Liver (tissue), 9 donors: ENCODE results near the gene ZNF860. TPM values are rescaled to one million over a fixed set of nuclear protein-coding genes. Genes with fewer than 3 reads are reported as not detected.

ENCODE experiments used
- DNase-seq: peaks from one replicate; pipeline ENCODE4 v3.0.0-alpha.2; 2017; ENCODE audit warnings: low spot score
- H3K27ac ChIP-seq, 2 donors: one replicate each; pipeline ENCODE4 v1.7.0; 2013; ENCODE audit warnings: inconsistent platforms in 2 of 2, low read length in 2 of 2, control low read depth in 1 of 2, low read depth in 1 of 2, mild to moderate bottlenecking in 1 of 2
- H3K27me3 ChIP-seq, 4 donors: one replicate each; pipeline versions ENCODE4 v1.6.1 to v1.7.0; 2013; ENCODE audit warnings: low read length in 3 of 4, inconsistent platforms in 1 of 4, mild to moderate bottlenecking in 1 of 4, moderate library complexity in 1 of 4; ENCODE audit not compliant: control insufficient read depth in 4 of 4, insufficient read depth in 4 of 4
- H3K36me3 ChIP-seq, 4 donors: one replicate each; pipeline versions ENCODE4 v1.6.1 to v1.7.0; 2013; ENCODE audit warnings: low read length in 3 of 4, mild to moderate bottlenecking in 3 of 4, low read depth in 1 of 4, moderate library complexity in 1 of 4; ENCODE audit not compliant: control insufficient read depth in 4 of 4, insufficient read depth in 3 of 4
- H3K4me1 ChIP-seq, 4 donors: one replicate each; pipeline versions ENCODE4 v1.6.1 to v1.7.0; 2013; ENCODE audit warnings: low read length in 3 of 4, mild to moderate bottlenecking in 3 of 4, moderate library complexity in 1 of 4; ENCODE audit not compliant: control insufficient read depth in 4 of 4, insufficient read depth in 4 of 4
- H3K4me3 ChIP-seq, 3 donors: one replicate each; pipeline versions ENCODE4 v1.6.1 to v1.7.0; 2013; ENCODE audit warnings: low read length in 3 of 3, control low read depth in 1 of 3, low read depth in 1 of 3, mild to moderate bottlenecking in 1 of 3
- H3K9ac ChIP-seq, 2 donors: one replicate each; pipeline ENCODE4 v1.7.0; 2013; ENCODE audit warnings: low read length in 2 of 2, mild to moderate bottlenecking in 2 of 2, moderate library complexity in 2 of 2, control low read depth in 1 of 2, low read depth in 1 of 2
- H3K9me3 ChIP-seq, 4 donors: one replicate each; pipeline versions ENCODE4 v1.6.1 to v1.7.0; 2013; ENCODE audit warnings: low read length in 3 of 4; ENCODE audit not compliant: control insufficient read depth in 4 of 4
- ATF3 ChIP-seq: IDR thresholded peaks from 2 replicates; pipeline ENCODE4 v1.6.1; 2016; ENCODE audit warnings: antibody characterized with exemption
- CTCF ChIP-seq: fragments of 150-350 bp; IDR thresholded peaks from 2 replicates; pipeline ENCODE4 v1.5.1; 2017; ENCODE audit warnings: improper control_type of control experiment, low read depth, low read length; ENCODE audit not compliant: missing input control
- EGR1 ChIP-seq, 2 donors: IDR thresholded peaks; 2 replicates each; pipeline ENCODE4 v1.6.1; 2016 to 2018; ENCODE audit warnings: antibody characterized with exemption in 2 of 2, low read depth in 2 of 2
- FOXA1 ChIP-seq: IDR thresholded peaks from 2 replicates; pipeline ENCODE4 v1.6.1; 2016; ENCODE audit warnings: antibody characterized with exemption
- FOXA2 ChIP-seq: IDR thresholded peaks from 2 replicates; pipeline ENCODE4 v1.6.1; 2016; ENCODE audit warnings: antibody characterized with exemption
- GABPA ChIP-seq, 2 donors: IDR thresholded peaks in 1 of 2; conservative IDR thresholded peaks in 1 of 2; 2 replicates each; pipeline ENCODE4 v1.6.1; 2016; ENCODE audit warnings: antibody characterized with exemption in 2 of 2, mild to moderate bottlenecking in 1 of 2, moderate library complexity in 1 of 2
- HNF4A ChIP-seq, 2 donors: conservative IDR thresholded peaks; 2 replicates each; pipeline ENCODE4 v1.6.1; 2016; ENCODE audit warnings: antibody characterized with exemption in 2 of 2, mild to moderate bottlenecking in 2 of 2
- JUND ChIP-seq, 2 donors: IDR thresholded peaks; 2 replicates each; pipeline ENCODE4 v1.6.1; 2016; ENCODE audit warnings: antibody characterized with exemption in 2 of 2
- MAX ChIP-seq: IDR thresholded peaks from 2 replicates; pipeline ENCODE4 v1.6.1; 2016; ENCODE audit warnings: antibody characterized with exemption
- NR2F2 ChIP-seq: IDR thresholded peaks from 2 replicates; pipeline ENCODE4 v1.6.1; 2016; ENCODE audit warnings: antibody characterized with exemption
- RAD21 ChIP-seq, 2 donors: IDR thresholded peaks; 2 replicates each; pipeline ENCODE4 v1.6.1; 2016; ENCODE audit warnings: antibody characterized with exemption in 2 of 2, mild to moderate bottlenecking in 2 of 2
- REST ChIP-seq: IDR thresholded peaks from 2 replicates; pipeline ENCODE4 v1.6.1; 2016; ENCODE audit warnings: antibody characterized with exemption, mild to moderate bottlenecking
- RXRA ChIP-seq, 2 donors: IDR thresholded peaks; 2 replicates each; pipeline ENCODE4 v1.6.1; 2017 to 2018; ENCODE audit warnings: antibody characterized with exemption in 2 of 2, mild to moderate bottlenecking in 1 of 2
- SP1 ChIP-seq: IDR thresholded peaks from 2 replicates; pipeline ENCODE4 v1.6.1; 2018; ENCODE audit warnings: antibody characterized with exemption, mild to moderate bottlenecking
- TAF1 ChIP-seq: conservative IDR thresholded peaks from 2 replicates; pipeline ENCODE4 v1.6.1; 2016; ENCODE audit warnings: antibody characterized with exemption, mild to moderate bottlenecking
- YY1 ChIP-seq: IDR thresholded peaks from 2 replicates; pipeline ENCODE4 v1.6.1; 2016; ENCODE audit warnings: antibody characterized with exemption, mild to moderate bottlenecking
- ZBTB33 ChIP-seq: IDR thresholded peaks from 2 replicates; pipeline ENCODE4 v1.6.1; 2016; ENCODE audit warnings: antibody characterized with exemption
- WGBS: extraction: QIAGEN DNeasy Blood & Tissue Kit; methylation state at CpG from one replicate; pipeline ENCODE4 v1.1.7; 2013; 5-methylcytosine and 5-hydroxymethylcytosine counted together
- polyA plus RNA-seq, 2 donors: library from polyadenylated mRNA; stranded (reverse) in 1 of 2; unstranded in 1 of 2; fragments of 200-250 nt in 1 of 2; fragments of >200 nt in 1 of 2; fragmentation: Nextera tagmentation in 1 of 2; extraction: Ambion mirVana in 1 of 2; gene quantifications; one replicate each; pipeline versions ENCODE4 v1.2.1 to v1.2.3, GENCODE V29; 2013 to 2015
- total RNA-seq, 2 donors: library from RNA; depleted of rRNA; stranded (reverse); fragments of >200 nt; gene quantifications; one replicate each; pipeline ENCODE4 v1.2.3, GENCODE V29; 2014
- donor health status: healthy.
- donor health status: healthy.
- donor health status: healthy.
- donor health status: healthy.
- donor health status: healthy.

ZNF860 gene
- total and polyA plus RNA-seq, 4 donors = 0.10 to 0.42 (median 0.17) TPM; not detected in 1

- TF ChIP-seq NR2F2 (no peak), ATF3 (no peak), RXRA (IDR thresholded peaks at IDR 0.05) (no peak), TAF1 (no peak), CTCF (no peak), SP1 (no peak), REST (no peak), FOXA1 (no peak), GABPA (IDR thresholded peaks at IDR 0.05 in 1 of 2, conservative IDR thresholded peaks at IDR 0.05 in 1 of 2) (no peak), JUND (IDR thresholded peaks at IDR 0.05) (no peak)
- H3K4me3 ChIP-seq = no peak overlapping the region
- H3K36me3 ChIP-seq = no peaks in the 10 kb centered on the region
- H3K4me1 ChIP-seq = no peaks in the 10 kb centered on the region
- WGBS = 91% methylated on average over 3 of the region's 3 CpGs
- H3K9me3 ChIP-seq = peaks cover 4 to 10% (median 7%) of the 10 kb centered on the region in 4 donors
- H3K27ac ChIP-seq = no peak overlapping the region
- no peak for DNase-seq
- peaks cover 0 to 4% (median 2%) of the 10 kb centered on the region in 4 donors for H3K27me3 ChIP-seq
- no peak overlapping the region for H3K9ac ChIP-seq
Measured at GRCh38 chr3:31957106-31957505, 24.4 kb upstream of the ZNF860 start.

GRCh38 chr3:31958701-31959152 is 22.8 kb upstream of the ZNF860 start:
- DNase-seq = no peak
- TF ChIP-seq SP1 (peak; percentile 66), TAF1 (no peak), FOXA1 (no peak), HNF4A (conservative IDR thresholded peaks at IDR 0.05) (no peak), REST (no peak), MAX (peak; percentile 10), NR2F2 (peak; percentile 100), RXRA (IDR thresholded peaks at IDR 0.05) (peak; percentile 84 to 85), GABPA (IDR thresholded peaks at IDR 0.05 in 1 of 2, conservative IDR thresholded peaks at IDR 0.05 in 1 of 2) (no peak), JUND (IDR thresholded peaks at IDR 0.05) (no peak), RAD21 (IDR thresholded peaks at IDR 0.05) (peak; percentile 12 to 15), FOXA2 (no peak), ZBTB33 (no peak), CTCF (no peak), YY1 (peak; percentile 17), EGR1 (IDR thresholded peaks at IDR 0.05; ENCODE audit: low read depth in 2 of 2) (no peak), ATF3 (no peak)

More at GRCh38 chr3:31958701-31959152, 22.8 kb upstream of the ZNF860 start:
- WGBS = 76% methylated on average over 3 of the region's 3 CpGs
- Histone ChIP-seq H3K9ac (no peak overlapping the region), H3K9me3 (peaks cover 4 to 10% (median 7%) of the 10 kb centered on the region in 4 donors), H3K27ac (no peak overlapping the region), H3K27me3 (no peaks in the 10 kb centered on the region), H3K4me3 (no peak overlapping the region), H3K36me3 (no peaks in the 10 kb centered on the region), H3K4me1 (no peaks in the 10 kb centered on the region)
